GM18861 (cell line): ENCODE results near the gene RIT2.

Experiments
- ATAC-seq: cut with Tn5 transposase; IDR thresholded peaks from one replicate; pipeline ENCODE4 v1.9.1; 2021; ENCODE audit not compliant: unreplicated experiment

RIT2 gene

DNA sequence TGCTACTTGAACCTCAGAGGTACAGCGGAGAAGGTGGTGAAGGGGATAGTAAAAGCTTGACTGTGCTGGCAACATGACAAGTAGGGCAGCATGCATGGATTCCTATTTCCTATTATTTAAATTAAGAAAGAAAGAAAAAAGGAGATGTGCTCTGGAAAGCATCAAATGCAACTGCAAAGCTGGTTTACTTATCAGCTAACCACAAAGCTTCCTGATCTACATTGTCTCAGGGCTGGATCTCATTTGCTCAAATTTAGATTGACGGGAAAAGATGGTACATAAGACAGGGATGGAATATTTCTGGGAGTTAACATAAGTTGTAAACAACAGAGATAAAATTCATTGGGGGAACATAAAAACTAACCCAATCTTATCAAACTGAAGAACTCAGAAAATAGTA is 178.0 kb downstream of the RIT2 start:
- no peak for ATAC-seq

DNA sequence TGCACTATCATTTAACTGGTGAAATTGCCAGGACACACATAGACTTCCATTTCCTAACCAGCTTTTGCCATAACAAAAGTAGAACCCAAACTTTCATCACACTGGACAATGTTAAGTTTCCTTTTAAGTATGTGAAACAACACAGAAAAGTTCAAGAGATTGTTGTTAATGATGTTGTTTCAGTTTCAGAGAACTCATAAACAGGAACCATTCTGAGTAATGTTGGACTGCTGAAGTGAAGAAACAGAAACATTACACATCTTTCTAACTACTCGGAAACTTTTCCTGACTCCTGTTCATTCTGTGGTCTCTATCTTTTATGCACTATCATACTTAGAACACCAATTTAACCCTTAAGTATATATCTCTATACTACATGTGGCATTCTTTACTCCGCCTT is 179.2 kb downstream of the RIT2 start:
- ATAC-seq: no peak

DNA sequence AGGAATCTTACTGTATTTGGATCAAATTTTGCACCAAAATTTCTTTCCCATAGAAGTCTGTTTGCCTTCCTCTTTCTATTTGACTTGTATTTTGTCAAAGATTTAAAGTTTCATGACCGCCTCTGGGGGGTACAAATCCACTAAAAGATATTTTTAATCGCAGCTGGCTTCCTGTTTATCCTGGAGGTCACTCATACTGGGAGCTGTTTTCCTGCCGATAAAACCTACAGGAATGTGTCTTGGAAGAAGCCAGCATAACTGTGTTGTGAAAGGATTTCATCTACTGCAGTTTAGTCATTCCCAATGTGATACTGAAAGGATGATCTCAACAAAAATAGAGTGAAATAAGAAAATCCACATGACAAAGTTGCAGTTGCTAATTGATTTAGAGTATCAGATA is 184.0 kb downstream of the RIT2 start:
- ATAC-seq: no peak

- ATAC-seq: no peak
Measured at GRCh38 chr18:42929857-42930256, 185.6 kb downstream of the RIT2 start.

DNA sequence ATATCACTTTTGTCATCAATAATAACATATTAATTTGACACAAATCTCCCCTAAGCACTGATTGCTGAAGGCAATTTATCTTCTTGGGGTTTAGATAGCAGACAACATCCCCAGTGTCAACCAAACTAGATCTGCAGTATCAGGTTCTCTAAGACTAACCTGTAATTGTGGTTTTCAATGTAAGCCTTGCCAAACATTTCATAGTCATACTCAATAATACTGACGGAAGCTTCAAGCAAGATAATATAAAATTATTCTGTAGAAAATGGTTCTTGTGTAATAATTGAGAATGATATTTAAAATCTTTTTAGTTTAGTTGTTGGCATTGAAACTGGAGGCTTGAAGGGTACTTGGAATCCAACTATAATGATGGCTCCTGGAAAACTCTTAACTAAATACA is 186.3 kb downstream of the RIT2 start:
- no peak for ATAC-seq

GRCh38 chr18:42925036-42925435 is 190.4 kb downstream of the RIT2 start:
- no peak for ATAC-seq

- no peak for ATAC-seq
Measured at GRCh38 chr18:42922363-42922762, 193.1 kb downstream of the RIT2 start.

DNA sequence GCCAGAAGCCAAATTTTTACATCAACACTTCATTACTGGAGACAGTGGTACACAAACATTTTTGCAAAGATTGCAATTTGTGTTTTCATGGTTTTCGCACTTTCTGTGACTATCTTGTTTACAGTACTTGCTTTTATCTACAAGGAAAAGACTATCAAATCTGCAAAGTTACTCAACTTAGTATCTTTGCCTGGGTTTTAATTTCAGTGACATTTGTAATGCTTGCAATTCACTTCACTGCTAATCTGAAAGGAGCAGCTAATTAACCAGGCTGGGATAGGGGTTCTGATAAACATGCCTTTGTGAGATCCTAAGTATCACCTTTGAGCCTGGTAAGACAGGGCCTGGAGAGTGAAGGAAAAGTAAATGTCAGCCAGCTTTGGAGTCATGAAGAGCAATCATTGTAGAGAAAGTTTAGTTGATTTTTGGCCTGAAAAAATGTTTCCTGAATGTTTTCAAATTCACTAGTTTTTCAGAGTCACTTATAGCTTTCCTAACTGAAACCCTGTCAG is 194.2 kb downstream of the RIT2 start:
- ATAC-seq: no peak

DNA sequence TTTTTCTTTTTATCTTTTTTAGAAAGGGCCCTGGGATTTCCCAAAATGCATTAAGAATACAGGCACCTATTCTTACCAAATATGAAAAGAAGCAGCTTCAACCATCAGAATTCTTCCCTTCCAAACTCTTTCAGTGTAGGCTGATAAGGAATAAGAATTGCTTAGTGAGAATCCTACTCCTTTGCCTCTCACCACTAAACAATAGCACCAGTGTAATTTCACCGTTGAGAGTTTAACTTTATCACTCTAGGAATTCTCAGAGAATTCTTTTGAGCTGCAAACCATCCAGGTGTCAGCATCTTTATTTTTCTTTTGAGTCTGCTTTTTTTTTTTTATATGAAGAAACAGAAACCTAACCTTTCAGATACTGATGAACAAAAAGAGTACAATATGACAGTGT is 194.9 kb downstream of the RIT2 start:
- no peak for ATAC-seq

DNA sequence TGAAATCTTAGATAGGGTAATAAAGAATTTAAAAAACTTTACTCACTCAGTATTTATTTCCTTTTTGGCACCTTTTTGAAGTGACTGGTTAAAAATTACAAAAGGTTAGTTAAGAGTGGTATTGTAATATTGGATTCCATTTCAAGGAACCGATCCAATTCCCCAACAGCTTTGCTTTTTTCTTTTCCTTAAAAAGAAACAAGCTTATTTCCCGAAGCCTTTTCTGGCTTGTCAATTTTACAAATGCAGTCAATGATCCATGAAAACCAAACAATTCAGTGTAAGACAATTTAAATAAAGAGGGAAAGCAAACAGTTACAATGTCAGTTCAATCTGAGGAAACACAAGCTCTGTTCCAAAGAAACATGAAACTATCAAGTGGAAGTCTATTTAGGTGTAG is 200.2 kb downstream of the RIT2 start:
- ATAC-seq: no peak

DNA sequence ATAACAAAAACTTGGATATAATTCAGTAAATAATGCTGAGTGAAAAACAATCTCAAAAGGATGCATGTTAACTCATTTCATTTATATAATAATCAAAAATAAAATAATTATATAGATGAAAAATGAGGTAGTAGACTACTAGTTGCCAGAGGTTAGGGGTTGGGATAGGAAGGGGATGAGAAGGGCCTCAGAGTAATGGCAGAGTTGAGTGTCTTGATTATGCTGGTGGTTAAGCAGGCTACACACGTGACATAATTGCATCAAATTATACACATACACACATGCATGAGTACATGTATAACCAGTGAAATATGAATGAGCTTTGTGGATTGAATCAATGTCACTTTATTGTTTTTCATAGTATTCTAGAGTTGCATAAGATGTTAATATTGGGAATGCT is 201.0 kb downstream of the RIT2 start:
- no peak for ATAC-seq

GRCh38 chr18:42909095-42909494 is 206.4 kb downstream of the RIT2 start:
- ATAC-seq: no peak

DNA sequence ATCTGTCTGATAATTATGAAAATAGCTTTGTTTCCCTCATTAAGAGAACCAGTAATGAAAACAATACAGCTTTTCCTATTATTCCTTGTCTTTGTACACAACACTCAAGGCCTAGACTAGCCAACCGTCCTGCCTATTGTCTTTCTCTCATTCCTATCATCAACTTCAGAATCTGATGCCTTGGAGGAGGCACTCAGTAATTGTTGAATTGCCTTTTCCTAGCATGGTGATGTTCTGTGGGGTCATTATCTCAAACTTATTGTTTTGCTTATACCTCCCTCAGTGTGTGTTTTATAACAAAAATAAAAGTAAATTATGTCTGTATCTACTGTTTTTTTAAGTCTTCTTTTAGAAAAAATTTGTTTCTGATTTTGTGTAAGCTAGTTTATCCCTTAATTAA is 208.7 kb downstream of the RIT2 start:
- no peak for ATAC-seq

DNA sequence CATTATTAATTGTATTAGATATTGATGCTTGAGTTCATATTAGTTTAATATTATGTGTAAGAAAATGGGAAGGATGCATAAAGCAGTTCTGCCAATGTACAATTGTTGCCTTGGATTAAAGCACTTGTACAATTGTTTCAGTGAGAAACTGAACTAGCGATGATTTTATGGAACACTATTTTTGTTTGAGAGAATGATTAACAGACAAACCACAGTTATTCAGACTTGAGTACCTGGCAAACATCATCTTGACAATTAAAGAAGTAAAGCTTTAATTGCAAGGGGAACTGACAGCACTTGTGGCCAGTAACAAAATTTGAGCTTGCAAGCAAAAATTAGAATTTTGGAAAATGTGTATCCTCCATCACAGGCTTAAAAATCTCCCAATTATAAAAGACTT is 214.3 kb downstream of the RIT2 start:
- ATAC-seq: no peak

GRCh38 chr18:42893977-42894376 is 221.5 kb downstream of the RIT2 start:
- ATAC-seq: no peak

GRCh38 chr18:42892181-42892580 is 223.3 kb downstream of the RIT2 start:
- no peak for ATAC-seq

DNA sequence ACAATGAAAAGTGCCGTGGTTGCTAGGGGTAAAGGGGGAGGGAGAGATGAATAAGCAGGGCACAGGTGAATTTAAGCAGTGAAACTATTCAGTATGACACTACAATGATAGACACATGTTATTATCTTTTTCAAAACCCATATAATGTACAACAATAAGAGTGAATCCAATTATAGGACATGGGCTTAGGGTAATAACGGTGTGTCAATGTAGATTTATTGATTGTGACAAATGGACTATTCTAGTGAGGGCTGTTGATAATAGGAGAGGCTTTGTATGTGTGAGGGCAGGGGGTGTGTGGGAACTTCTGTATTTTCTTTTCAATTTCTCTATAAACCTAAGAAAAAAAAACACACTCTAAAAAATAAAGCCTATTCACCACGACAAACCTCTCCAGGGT is 223.8 kb downstream of the RIT2 start:
- no peak for ATAC-seq

DNA sequence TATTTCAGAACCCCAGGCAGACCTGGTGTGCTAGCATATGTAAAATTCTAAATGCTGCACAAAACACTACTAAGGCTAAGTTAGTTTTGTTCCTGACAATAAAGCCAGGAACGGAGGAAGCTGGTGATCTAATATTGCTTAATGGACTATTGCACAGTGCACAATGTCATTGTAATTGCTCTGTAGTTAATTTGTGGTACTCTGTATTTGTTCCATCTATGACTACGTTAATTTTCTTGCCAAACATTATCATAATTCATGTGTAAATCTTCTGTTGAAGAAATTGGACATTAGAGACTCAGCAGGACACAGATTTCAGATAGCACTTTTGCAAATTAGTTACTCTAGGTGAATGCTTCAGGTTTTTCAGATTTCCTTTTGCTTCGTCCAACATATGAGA is 232.3 kb downstream of the RIT2 start:
- no peak for ATAC-seq

- no peak for ATAC-seq
Measured at GRCh38 chr18:42882122-42882521, 233.4 kb downstream of the RIT2 start.

DNA sequence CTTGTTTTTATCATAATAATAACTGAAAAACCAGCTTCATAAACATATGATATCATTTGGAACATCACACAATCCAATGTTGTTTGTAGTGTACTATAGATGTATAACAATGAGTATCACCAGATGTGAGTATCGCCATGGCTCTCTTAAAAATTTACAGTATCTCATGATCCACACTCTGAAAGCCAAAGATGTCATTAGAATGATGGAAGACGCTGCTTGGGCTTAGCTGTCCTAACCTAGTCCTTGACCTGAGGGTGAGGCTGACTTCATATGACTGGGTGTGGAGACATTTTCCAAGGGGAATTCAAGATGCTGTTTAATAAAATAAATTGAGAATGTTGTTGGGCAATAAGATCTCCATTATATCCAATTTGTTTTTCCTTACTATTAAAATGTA is 242.6 kb downstream of the RIT2 start:
- ATAC-seq: no peak

DNA sequence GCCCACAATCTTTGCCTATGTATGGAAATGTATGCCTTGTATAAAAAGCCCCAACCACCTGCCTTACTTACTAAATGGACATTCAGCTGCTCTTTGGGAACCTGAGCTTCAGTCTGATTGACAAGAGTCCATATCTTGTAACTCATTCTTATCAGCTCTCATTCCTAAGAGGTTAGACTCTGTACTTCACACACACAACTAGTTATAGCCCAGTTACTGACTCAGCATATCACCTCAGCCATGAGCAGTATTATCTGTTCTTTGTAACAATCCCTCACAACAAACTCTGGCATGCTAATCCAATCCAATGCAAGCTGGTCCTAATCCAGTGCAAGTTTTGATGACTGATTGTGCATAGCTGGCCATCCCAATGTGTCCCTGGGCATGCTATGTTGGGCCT is 250.6 kb downstream of the RIT2 start:
- no peak for ATAC-seq

DNA sequence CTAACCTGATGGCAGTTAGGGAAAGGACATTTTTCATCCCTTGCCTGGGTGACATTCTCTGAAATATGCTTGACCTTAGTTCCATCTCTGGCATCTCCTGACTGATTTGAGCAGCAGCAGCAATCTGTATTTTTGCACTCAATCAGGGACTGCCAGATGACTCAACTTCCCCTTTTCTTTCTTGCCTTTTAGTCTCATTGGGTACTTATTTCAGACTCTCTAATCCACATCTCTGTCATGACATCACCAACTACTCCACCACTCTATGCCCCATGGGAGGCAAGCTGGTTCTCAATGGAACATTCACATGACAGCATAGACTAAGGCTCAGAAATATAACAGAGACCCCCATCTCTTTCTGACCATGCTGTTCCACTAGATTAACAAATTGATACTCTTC is 254.2 kb downstream of the RIT2 start:
- no peak for ATAC-seq

DNA sequence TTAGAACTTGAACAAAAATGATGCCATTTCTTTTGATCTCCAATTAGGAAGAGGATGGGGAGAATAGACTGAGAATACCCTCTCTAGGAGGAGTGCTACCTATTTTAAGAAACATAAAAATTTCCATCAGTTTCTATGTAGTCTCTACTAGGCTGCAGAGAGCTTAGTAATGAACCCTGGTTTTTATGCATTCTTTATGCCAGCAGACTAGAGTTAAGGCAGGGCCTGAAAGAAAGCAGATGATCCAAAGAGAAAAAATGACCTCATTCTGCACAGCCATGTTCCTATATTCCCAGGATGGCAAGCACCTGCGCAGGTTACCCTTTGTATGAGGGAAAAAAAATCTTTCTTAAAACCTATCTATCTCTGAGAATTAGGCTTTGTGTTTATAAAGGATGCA is 254.9 kb downstream of the RIT2 start:
- no peak for ATAC-seq

DNA sequence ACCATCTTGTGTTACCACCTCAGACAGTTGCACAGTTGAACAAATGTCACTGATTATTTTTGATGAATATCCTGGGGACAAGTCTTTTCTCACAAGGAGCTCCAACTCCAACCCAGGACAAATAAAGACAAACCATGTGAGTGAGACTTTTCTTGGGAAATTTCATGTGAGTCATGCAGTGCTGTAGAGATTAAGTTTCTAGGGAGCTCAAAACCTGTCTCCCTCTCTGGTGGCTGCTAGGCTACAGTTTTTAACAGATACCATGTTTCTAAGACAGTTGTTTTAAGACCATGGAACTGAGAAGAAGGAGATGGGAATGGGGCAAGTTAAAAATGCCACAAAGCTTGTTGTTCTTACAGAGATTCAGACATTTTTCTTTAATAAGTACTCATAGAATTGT is 255.5 kb downstream of the RIT2 start:
- ATAC-seq: no peak
